Cardiac muscle cell (in vitro differentiated cells and primary cell): ENCODE results near the gene ZNF608. TPM values are rescaled to one million over a fixed set of nuclear protein-coding genes. Genes with fewer than 3 reads are reported as not detected.

Source experiments
- DNase-seq, 2 donors: peaks; one replicate each; pipeline versions ENCODE4 v3.0.0 to v3.0.0-alpha.2; 2010 to 2017; ENCODE audit warnings: low read depth in 1 of 2, low spot score in 1 of 2
- H3K27ac ChIP-seq: fragments of 200-600 bp; sonication (generic); 2 replicates; pipeline ENCODE4 v1.5.1; 2016
- H3K27me3 ChIP-seq: fragments of 200-600 bp; sonication (generic); 2 replicates; pipeline ENCODE4 v1.6.0; 2016; ENCODE audit warnings: control low read depth
- H3K36me3 ChIP-seq: fragments of 200-600 bp; sonication (generic); 2 replicates; pipeline ENCODE4 v1.5.1; 2016; ENCODE audit warnings: control low read depth
- H3K4me1 ChIP-seq: fragments of 200-600 bp; sonication (generic); 2 replicates; pipeline ENCODE4 v1.8.1; 2017; ENCODE audit warnings: low read depth, mild to moderate bottlenecking, mixed run types
- H3K4me3 ChIP-seq: fragments of 200-600 bp; sonication (generic); 2 replicates; pipeline ENCODE4 v1.5.1; 2016; ENCODE audit warnings: mild to moderate bottlenecking
- H3K9me3 ChIP-seq: fragments of 200-600 bp; sonication (generic); 2 replicates; pipeline ENCODE4 v1.5.1; 2017; ENCODE audit warnings: low read depth, mild to moderate bottlenecking, control low read depth
- CTCF ChIP-seq: IDR thresholded peaks from 2 replicates; pipeline ENCODE4 v1.5.1; 2012; ENCODE audit warnings: low read depth, mild to moderate bottlenecking, low read length
- polyA plus RNA-seq: library from polyadenylated mRNA; unstranded; fragments of >200 nt; fragmentation: Nextera tagmentation; extraction: Ambion mirVana; gene quantifications from 2 replicates; pipeline ENCODE4 v1.2.1, GENCODE V29; 2016
- total RNA-seq: library from RNA; depleted of rRNA; stranded (reverse); fragments of >200 nt; gene quantifications from 2 replicates; pipeline ENCODE4 v1.2.3, GENCODE V29; 2016

The ZNF608 gene
- total and polyA plus RNA-seq, 2 experiments from 2014 or later, result 39.9 to 115 TPM

- no peak for DNase-seq
- H3K4me3 ChIP-seq, result peak overlapping the region; percentile 4
These were observed 38.9 kb downstream of the ZNF608 start for GRCh38 chr5:124707520-124707919.

GRCh38 chr5:124706729-124707361, 39.6 kb downstream of the ZNF608 start:
- H3K36me3 ChIP-seq, result no peaks in the 10 kb centered on the region
- H3K4me1 ChIP-seq, result peaks cover 93% of the 10 kb centered on the region
- no peaks in the 10 kb centered on the region for H3K27me3 ChIP-seq
- H3K4me3 ChIP-seq, result peak overlapping the region; percentile 9
- no peak for TF ChIP-seq CTCF
- DNase-seq, result peak; percentile 35 to 89
- no peaks in the 10 kb centered on the region for H3K9me3 ChIP-seq
- peak overlapping the region; percentile 92 for H3K27ac ChIP-seq

More at GRCh38 chr5:124707520-124707919, 38.9 kb downstream of the ZNF608 start:
- no peaks in the 10 kb centered on the region for H3K9me3 ChIP-seq
- no peaks in the 10 kb centered on the region for H3K36me3 ChIP-seq
- peaks cover 87% of the 10 kb centered on the region for H3K4me1 ChIP-seq
- no peak for TF ChIP-seq CTCF
- H3K27ac ChIP-seq, result peak overlapping the region; percentile 92
- no peaks in the 10 kb centered on the region for H3K27me3 ChIP-seq

DNA sequence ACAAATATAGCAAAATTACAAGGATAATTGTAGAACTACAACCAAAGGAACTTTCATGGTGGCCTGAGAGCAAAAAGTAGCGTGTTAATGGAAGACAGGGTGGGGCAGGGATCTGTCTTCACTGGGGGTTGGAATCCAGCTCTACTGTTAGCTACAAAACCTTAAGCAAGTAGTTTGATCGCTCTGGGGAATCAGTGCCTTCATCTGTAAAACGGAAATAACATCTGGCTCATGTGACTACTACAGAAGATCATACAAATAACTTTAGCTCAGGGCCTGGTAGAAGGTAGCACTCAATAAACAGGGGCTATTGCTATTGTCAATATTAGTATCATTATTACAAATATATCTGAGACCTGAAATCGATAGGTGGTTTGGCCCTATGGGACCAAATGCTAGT, 40.4 kb downstream of the ZNF608 start:
- Histone ChIP-seq H3K27ac (peak overlapping the region; percentile 92), H3K36me3 (no peaks in the 10 kb centered on the region), H3K4me3 (peak overlapping the region; percentile 9), H3K9me3 (no peaks in the 10 kb centered on the region), H3K4me1 (peaks cover 94% of the 10 kb centered on the region), H3K27me3 (no peaks in the 10 kb centered on the region)
- TF ChIP-seq CTCF, result no peak
- DNase-seq, result no peak

- TF ChIP-seq CTCF, result no peak
- H3K36me3 ChIP-seq, result no peaks in the 10 kb centered on the region
- H3K27ac ChIP-seq, result peak overlapping the region; percentile 92
- H3K4me3 ChIP-seq, result no peak overlapping the region
- H3K9me3 ChIP-seq, result no peaks in the 10 kb centered on the region
- H3K27me3 ChIP-seq, result no peaks in the 10 kb centered on the region
- DNase-seq, result no peak
- H3K4me1 ChIP-seq, result peaks cover 94% of the 10 kb centered on the region
These were observed 40.9 kb downstream of the ZNF608 start for GRCh38 chr5:124705577-124705976.

DNA sequence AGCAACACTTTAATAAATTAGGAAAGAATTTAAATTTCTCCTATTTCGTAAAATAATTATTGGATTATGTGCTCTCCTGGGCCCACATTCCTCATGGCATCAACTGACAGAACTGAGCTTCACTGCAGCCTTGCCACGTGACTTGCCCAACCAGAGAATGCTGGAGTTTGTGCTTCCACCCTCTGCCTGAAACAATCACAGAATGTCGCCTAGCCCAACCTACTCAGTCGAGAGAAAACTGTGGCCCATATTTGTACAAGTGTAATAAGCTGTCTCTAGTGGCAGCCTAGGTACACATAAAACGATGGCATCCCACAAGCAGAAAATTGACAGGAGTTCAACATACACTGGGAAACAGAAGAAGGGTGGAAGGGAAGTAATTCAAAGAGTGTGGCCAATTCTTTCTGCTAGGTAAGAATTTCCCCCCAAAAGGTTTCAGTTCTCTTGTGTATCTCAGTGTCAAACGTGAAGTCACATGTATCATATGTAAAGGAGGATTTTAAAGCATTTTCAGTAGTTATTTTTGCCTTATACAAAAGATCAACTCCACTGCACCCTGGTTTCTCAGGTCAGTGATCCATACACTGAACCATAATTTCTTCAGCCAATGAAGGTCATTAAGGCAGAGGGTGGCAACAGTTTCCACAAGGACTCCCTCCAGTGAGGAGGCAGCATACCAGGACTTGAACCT, 41.7 kb downstream of the ZNF608 start:
- peaks cover 94% of the 10 kb centered on the region for H3K4me1 ChIP-seq
- H3K27me3 ChIP-seq, result no peaks in the 10 kb centered on the region
- H3K9me3 ChIP-seq, result no peaks in the 10 kb centered on the region
- H3K27ac ChIP-seq, result peak overlapping the region; percentile 92
- DNase-seq, result no peak
- H3K4me3 ChIP-seq, result no peak overlapping the region
- H3K36me3 ChIP-seq, result no peaks in the 10 kb centered on the region
- no peak for TF ChIP-seq CTCF
